Endometrial microvascular endothelial cells (primary cell): ENCODE measurements around the gene RAF1. TPM values are rescaled to one million over a fixed set of nuclear protein-coding genes. Genes with fewer than 3 reads are reported as not detected.
"Not testable (repeated sequence)": the region's sequence is repeated elsewhere in the genome, so short reads cannot be mapped to it uniquely, and the experiment has no call there.

Experiments used
- in situ Hi-C: cut with HindIII; loops from 2 replicates; pipeline ENCODE4 v1.10.0; 2017; ENCODE audit warnings: low sequenced_read_pairs, low pct_unique_long_range_greater_than_20kb; ENCODE audit errors: inconsistent ontology term
- total RNA-seq: library from RNA; depleted of rRNA; stranded (reverse); fragments of >200 nt; gene quantifications from one replicate; pipeline ENCODE4 v1.2.3, GENCODE V29; 2015; ENCODE audit errors: inconsistent ontology term

The RAF1 gene
- total RNA-seq, 1 donor from 2014 or later = 71.5 TPM

- in situ Hi-C loops = no loop called here
Measured at GRCh38 chr3:12545473-12545791, 118.5 kb downstream of the RAF1 start, which contains the start of gene MKRN2OS. Gene MKRN2OS (minus strand): TSS chr3:12545499. CDS start chr3:12545464, 35 bp downstream.

GRCh38 chr3:12544652-12545472 is 119.1 kb downstream of the RAF1 start:
- in situ Hi-C loops = no loop called here

GRCh38 chr3:12543497-12543896 is 120.4 kb downstream of the RAF1 start:
- in situ Hi-C loops = not testable (repeated sequence)

- in situ Hi-C loops = no loop called here
Measured at GRCh38 chr3:12541625-12542024, 122.3 kb downstream of the RAF1 start.

- in situ Hi-C loops = no loop called here
Measured at GRCh38 chr3:12536423-12536822, 127.5 kb downstream of the RAF1 start.

Other genes with a start within 250 kb of the RAF1 start
- gene TSEN2, start 179.6 kb downstream of the RAF1 start, total RNA-seq = 7.7 TPM
- not detected for gene MKRN2OS, start 118.6 kb downstream of the RAF1 start, total RNA-seq
- 33.0 TPM for gene MKRN2, start 107.0 kb downstream of the RAF1 start, total RNA-seq
- gene TMEM40, start 95.1 kb upstream of the RAF1 start, total RNA-seq = not detected
- 0.74 TPM for gene CAND2, start 132.6 kb upstream of the RAF1 start, total RNA-seq
- 648 TPM for gene RPL32, start 177.4 kb upstream of the RAF1 start, total RNA-seq